Inflammatory macrophage (primary cell): Measurements from ENCODE around the gene RPS6KA5.
"Not testable (repeated sequence)": the region's sequence is repeated elsewhere in the genome, so short reads cannot be mapped to it uniquely, and the experiment has no call there.

Experiments
- DNase-seq, 2 donors: peaks; one replicate each; pipeline ENCODE4 v3.0.0-alpha.2; 2020 to 2022

The RPS6KA5 gene

GRCh38 chr14:90828642-90829487 lies 231.6 kb downstream of the RPS6KA5 start:
- DNase-seq: peak; percentile 85 to 90

GRCh38 chr14:90827919-90828610 lies 232.4 kb downstream of the RPS6KA5 start:
- DNase-seq: peak; percentile 93 to 95

- not testable (repeated sequence) for DNase-seq
Measured at GRCh38 chr14:90823542-90823941, 236.9 kb downstream of the RPS6KA5 start.

- DNase-seq: peak; percentile 66 to 86
Measured at GRCh38 chr14:90820958-90821357, 239.5 kb downstream of the RPS6KA5 start.

- DNase-seq: no peak
Measured at GRCh38 chr14:90819734-90820393, 240.6 kb downstream of the RPS6KA5 start.

GRCh38 chr14:90818715-90819114 lies 241.7 kb downstream of the RPS6KA5 start:
- no peak for DNase-seq

- no peak for DNase-seq
Measured at GRCh38 chr14:90816681-90817436, 243.6 kb downstream of the RPS6KA5 start.

GRCh38 chr14:90815822-90816662 lies 244.4 kb downstream of the RPS6KA5 start, which contains the start of gene TTC7B:
TTC7B (minus strand) TSS chr14:90816430; CDS start chr14:90816295, 135 bp downstream.
- peak in 1 of 2 donors; percentile 54 for DNase-seq

- no peak for DNase-seq
Measured at GRCh38 chr14:90815572-90815821, 244.9 kb downstream of the RPS6KA5 start.

GRCh38 chr14:90814806-90815571 lies 245.5 kb downstream of the RPS6KA5 start:
- DNase-seq: no peak

- no peak for DNase-seq
Measured at GRCh38 chr14:90813442-90813841, 247.0 kb downstream of the RPS6KA5 start.

GRCh38 chr14:90812109-90812508 lies 248.3 kb downstream of the RPS6KA5 start:
- no peak for DNase-seq

- DNase-seq: no peak
Measured at GRCh38 chr14:90811641-90812040, 248.8 kb downstream of the RPS6KA5 start.

GRCh38 chr14:90810806-90811205 lies 249.6 kb downstream of the RPS6KA5 start:
- no peak for DNase-seq

GRCh38 chr14:90809530-90810312 lies 250.7 kb downstream of the RPS6KA5 start:
- DNase-seq: no peak

GRCh38 chr14:90808759-90809529 lies 251.5 kb downstream of the RPS6KA5 start:
- DNase-seq: peak in 1 of 2 donors; percentile 27

- no peak for DNase-seq
Measured at GRCh38 chr14:90807060-90807459, 253.4 kb downstream of the RPS6KA5 start.

- no peak for DNase-seq
Measured at GRCh38 chr14:90805662-90806540, 254.5 kb downstream of the RPS6KA5 start.
